ENCODE measurements around the gene L3MBTL4.
"Not testable (repeated sequence)": the region's sequence is repeated elsewhere in the genome, so short reads cannot be mapped to it uniquely, and the experiment has no call there.

Gene L3MBTL4

DNA sequence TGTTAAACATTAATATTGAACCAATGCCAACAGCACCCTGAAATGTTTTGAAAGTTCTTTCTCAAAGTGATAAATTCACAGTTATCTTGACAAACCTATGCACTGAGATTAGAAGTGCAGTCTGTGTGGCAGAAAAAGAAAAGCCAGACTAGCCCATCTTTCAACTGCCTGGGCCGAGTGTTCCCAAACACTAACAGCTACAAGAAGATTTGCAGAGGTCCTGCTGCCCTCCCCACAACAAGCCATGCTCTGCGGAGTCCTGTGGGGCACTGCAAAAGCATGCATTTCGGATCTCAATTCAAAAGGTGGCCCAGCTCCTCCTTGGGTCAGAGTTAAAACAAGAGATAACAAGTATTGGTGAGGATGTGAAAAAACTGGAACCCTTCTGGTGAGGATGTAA, 311.0 kb downstream of the L3MBTL4 start:
- DNase-seq: no peak

DNA sequence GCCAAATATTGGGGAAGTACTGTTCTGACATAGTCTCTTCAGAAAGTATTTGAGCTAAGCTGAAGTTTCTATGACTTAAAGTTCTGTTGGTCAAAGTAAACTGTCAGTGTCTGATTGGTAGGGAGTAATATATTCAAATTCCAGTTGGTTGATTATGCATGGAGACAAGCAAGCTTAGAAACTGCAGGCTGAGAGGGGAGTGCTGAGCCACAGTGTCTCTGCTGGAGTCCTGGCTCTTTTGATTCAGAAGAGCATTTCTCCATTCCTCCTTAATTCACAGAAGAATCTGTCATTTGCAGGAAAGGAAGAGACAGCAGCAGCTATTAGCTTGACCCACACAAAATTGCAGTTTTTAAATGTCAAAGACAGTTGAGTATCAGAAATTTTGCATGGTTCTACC, 318.0 kb downstream of the L3MBTL4 start:
- DNase-seq: no peak

DNA sequence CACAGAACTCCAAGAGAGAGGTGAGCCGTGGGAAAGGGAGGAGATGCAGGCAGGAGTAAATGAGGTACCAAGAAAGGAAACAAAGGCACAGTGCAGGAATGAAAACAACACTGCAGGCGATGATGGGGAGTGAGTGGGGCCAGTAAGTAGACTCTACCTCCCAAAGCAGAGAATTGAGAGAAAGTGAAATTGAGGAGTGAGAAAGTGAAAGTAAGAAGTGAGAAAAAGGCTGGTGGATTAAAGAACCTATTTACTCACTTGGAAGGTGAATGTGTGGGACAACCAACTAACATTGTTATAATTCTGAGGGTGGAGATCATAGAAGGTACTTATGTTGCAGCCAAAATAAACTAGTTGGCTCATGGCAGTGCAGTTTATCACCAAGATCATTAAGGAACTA, 326.3 kb downstream of the L3MBTL4 start:
- DNase-seq: no peak

DNA sequence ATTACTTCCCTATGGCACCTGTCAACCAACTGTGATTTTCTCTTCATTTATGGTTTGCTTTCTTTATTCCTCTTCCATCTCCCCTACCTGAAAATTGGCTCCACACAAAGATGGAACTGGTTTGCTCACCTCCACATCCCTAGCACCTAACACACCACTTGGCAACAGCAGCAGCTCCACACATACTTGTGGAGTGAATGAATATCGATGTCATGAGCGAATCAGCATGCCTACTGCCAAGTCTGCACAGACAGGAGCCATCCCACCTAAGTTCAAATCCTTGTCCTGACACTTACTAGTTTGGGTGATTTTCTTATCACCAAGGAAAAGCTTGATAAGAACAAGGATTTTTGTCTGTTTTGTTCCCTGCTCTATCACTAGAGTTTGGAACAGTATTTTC, 328.0 kb downstream of the L3MBTL4 start:
- DNase-seq: no peak

DNA sequence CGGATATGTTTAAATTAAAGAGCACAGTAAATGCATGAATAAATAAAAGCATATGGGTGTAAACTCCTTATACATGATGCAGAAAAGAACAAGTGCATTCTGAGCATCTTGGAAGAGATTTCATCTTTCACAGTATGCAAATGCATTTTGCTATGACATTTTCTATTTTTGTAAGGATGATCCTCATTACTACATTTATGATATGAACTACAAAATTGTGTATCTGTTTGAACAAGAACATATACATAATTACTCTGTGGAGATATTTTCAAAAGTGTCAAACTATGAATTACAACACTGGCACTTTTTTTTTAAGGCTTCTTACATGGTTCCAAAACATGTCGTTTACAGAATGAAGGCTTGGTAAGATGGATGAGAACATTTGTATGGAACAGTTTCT, 335.3 kb downstream of the L3MBTL4 start:
- DNase-seq: no peak

DNA sequence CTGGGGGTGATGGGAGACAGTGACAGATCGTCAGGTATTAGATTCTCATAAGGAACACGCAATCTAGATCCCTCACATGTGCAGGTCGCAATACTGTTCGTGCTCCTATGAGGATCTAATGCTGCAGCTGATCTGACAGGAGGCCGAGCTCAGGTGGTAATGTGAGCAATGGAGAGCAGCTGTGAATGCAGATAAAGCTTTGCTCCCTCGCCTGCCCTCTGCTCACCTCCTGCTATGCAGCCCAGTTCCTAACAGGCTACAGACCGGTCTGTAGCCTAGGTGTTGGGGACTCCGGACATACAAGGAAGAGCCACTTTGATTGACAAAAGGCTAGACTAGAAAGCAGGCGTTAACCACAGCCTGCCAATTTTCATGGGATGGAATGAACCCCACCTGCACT, 335.8 kb downstream of the L3MBTL4 start:
- no peak for DNase-seq

DNA sequence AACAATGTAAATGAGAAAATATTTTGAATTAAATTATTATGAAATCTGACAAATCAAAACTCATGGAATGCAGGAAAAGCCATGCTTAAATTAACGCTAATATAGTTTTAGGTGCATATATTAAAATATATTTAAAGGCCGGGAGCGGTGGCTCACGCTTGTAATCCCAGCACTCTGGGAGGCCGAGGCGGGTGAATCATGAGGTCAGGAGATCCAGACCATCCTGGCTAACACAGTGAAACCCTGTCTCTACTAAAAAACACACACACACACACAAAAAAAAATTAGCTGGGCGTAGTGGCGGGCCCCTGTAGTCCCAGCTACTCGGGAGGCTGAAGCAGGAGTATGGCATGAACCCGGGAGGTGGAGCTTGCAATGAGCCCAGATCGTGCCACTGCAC, 342.3 kb downstream of the L3MBTL4 start:
- not testable (repeated sequence) for DNase-seq

DNA sequence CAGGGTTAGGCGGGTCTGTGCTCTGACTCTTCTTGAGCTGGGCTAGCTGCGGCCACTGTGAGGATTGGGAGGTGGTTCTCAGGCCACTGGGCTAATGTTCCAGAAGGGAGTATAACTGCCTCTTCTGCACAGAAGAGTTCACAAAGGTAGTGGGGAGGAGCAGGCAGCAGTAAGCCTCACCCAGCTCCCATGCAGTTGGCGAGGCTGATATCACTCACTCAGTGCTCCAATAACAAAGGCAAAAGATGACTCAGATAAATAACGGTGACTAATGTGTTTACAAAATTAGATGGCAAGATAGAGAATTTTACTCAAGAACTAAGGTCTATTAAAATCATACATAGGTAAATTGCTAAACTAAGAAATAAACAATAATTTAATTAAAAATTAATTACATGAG, 345.2 kb downstream of the L3MBTL4 start:
- no peak for DNase-seq

DNA sequence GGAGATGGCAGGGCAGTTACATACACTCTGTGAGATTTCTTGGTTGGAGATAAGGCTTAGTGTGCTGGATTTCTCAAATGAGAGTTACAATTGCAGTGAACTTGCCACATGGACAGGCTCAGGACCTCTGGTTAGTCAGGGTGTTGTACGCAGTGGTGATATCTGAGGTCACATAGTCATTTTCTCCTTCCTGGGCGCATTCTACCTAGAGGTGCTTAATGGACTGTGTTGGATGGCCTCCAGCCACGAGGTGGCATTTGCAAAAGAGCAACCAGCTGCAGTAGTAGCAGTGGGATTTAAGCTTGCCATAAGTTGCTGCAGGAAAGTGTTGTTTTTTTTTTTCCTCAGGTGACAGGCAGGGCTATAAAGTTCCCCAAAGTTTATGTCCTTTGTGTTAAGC, 345.6 kb downstream of the L3MBTL4 start:
- no peak for DNase-seq

DNA sequence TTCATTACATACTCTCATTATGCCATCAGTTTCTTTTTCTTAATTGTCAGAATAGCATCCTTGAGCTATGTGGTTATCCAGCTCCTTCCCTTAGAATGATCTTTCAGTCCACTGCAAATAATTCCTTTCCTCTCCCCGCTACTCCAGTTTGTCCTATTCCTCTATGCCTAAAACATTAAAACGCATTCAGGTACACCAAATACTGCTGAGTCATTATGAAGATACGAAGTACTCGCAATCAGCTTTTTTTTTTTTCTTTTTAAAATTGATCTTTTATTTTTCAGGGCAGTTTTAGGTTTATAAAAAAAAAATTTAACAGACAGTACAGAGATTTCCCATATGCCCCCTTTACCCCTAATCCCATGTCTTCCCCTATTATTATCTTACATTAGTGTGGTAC, 354.6 kb downstream of the L3MBTL4 start:
- DNase-seq: no peak

DNA sequence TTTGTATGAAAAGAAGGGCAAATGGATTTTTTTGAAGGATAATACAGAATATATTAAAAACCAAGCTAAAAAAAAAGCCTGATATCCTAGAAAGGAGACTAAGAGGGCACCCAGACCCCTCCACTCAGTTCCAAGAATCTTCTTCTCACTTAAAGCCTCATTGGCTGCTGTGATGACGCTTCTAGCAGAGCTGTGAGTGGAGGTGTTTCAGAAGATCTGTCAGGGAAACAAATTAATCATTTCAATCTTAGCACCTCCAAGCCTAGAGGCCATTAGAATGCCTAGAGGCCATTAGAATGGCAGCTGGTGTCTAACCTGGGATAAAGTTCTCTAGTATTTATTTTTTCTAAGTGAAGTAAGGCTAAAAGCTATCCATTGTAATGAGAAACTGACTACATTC, 355.2 kb downstream of the L3MBTL4 start:
- no peak for DNase-seq

DNA sequence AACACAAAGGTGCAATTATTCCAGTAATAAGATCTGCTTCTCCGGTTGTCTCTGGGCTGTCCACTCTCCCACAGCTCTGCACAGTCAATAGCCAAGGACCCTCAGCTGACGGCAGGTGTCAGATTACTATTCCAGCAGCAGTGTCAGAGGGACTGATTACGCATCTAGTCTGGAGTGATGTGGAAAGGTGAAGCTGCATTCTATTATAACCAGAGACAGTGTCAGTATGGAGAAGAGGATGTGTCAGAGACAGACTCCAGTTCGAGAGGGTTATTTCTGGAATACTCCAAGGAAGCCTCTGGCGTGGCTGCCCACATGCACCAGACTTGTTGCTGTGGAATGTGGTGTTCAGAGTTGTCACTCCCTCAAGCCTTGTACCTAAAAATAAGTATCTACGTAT, 355.8 kb downstream of the L3MBTL4 start:
- DNase-seq: no peak

DNA sequence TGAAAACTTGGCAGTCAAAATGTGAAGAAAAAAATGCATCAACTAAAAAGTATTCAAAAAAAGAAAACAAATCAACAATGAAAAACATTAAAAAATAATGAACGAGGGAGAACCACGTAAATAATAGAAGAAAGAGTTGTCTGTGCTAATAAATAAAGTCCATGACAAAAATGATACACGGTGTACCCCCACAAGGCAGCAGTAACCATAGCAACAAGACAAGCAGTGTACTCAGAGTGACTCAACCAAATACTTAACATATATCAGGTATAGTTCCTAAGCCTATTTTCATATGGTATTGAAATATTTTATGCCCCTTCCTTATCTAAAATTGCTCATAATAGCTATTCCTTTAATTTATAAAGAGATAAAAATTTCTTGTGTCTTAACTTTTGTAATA, 357.1 kb downstream of the L3MBTL4 start:
- DNase-seq: no peak

DNA sequence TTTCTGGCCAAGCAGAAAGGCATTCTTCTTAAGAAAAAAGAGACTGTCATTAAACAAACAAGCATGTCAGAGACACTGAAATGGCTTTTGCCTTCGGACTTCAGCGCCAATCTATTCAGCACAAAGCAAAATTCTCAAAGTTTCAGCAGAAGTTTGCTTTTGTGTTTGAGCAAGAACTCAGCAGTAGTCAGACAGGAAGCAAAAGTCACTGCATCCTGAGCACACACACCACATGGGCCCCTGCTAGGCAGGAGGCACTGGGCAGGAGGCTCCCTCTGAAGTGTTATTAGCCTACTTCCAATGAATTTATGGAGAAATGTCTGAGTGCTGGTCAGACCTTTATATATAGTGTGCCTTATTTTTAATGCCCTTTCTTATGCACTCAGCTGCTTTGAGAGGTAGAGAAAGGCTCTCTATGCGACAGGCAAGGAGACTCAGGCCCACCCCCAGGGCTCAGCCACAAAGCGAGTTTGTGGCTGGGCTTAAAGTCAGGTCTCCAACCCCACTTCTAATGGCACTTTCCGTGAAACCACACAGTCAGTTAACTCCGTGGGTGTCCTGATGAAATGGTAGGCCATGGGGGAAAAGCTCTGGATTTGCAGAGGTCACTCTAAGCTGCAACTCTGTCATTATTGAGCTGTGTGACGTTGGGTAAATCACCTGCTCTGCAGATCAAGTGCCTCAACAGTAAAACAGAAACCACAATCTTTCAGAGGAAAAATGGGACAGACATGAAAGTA, 358.4 kb downstream of the L3MBTL4 start:
- DNase-seq: no peak

DNA sequence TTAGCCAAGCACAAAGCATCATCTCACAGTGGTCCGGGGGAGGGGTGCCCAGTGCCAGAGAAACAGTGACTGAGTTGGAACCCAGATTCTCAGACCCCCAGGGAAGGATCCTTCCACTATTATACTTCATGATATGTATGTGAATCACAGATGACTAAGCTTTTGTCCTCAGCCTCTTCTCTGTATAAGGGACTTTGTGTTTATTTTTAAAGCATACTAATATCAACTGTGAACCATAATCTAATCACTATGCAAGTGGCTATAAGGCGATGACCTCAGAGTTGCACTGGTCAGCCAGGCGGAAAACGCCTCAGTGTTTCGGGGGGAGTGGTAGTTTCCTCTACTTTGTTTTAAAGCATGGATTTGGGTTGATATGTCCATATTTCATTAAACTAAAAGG, 359.0 kb downstream of the L3MBTL4 start:
- DNase-seq: no peak

DNA sequence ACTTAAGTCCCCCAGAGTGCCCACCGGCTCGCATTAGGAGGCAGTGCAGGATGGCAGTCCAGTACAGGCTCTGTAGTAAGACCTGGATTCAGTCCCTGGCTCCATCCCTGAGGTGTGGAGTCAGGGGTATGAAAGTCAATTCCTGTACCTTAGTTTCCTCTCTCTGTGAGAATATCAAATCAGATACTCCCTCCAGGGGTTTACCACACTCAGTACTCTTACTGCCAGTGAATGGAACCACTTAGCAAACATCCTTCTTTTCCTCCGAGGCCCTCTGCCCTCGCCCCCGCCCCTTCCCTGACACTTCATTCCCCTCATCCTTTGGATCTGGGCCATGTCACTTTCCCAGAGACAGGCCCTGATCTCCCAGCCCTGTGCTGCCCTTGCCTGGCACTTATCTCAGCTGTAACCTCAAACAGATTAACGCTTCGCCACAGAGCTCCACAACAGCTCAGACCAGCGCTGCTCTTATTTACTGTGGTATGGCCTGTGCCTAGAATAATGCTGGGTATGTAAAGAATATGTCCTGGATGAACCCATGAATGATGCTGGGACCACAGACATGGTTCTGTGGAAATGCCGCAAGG, 360.4 kb downstream of the L3MBTL4 start:
- DNase-seq: no peak

DNA sequence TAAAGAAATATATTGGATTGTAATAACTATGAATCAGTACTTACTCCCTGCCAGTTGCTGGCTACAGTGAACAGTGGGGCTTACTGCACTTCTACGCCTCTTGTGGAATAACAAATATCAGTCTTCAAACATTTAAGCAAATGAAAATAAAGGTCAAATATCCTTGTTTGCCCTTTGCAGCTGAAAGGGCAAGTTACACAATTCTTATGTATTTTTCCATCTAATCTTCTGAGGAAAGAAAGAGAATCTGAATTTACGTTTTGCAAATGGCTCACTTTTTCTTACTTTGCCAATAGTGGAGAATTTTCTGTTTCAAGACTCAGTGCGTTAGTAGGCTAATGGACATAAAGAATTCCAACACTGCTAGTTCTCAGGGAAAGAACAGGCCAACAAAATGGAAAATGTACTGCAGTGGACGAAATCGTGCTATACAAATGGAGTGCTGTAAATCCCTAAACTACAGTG, 362.2 kb downstream of the L3MBTL4 start:
- DNase-seq: no peak

DNA sequence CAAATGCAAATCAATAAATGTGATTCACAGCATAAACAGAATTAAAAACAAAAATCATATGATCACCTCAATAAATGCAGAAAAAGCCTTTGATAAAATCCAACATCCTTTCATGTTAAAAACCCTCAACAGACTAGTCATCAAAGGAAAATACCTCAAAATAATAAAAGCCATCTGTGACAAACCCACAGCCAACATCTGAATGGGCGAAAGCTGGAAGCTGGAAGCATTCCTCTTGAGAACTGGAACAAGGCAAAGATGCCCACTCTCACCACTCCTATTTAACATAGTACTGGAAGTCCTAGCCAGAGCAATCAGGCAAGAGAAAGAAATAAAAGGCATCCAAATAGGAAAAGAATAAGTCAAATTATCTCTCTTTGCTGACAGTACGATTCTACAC, 367.1 kb downstream of the L3MBTL4 start:
- not testable (repeated sequence) for DNase-seq

DNA sequence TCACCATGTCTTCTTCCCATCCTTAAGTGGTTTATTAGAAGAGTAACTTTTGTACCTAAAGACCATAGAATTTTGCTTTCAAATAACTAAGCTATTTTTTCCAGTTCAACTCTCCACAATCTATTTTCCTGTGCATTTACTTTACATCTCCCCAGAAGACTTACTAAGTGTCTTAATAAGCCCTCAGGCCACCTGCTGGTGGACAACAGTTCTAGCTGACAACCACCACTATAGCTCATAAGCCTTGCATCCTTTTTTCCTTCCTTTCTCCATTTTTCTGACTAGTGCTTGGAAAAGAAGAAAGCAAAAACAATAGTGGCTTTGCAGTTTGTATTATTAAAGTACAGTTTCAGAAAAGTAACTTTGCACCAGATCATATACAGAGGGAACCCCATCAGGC, 369.9 kb downstream of the L3MBTL4 start:
- no peak for DNase-seq

DNA sequence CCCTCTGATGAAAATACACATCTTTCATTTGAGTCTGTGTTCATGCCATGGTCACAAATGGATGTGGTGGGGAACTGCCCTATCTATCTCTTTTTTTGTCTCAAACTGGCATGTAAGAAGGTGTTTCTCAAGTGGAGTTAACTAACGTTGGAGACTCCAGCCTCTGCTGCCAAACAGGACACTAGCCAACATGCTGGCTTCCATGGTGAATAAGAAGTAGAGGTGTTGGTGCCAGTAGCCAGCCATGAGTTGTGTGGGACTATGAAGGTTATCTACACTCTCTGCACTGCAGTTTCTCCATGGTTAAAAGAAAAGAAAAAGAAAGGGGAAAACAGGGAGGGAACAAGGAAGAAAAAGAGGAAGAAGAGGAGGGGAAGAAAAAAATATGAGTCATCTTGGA, 370.4 kb downstream of the L3MBTL4 start:
- DNase-seq: no peak

DNA sequence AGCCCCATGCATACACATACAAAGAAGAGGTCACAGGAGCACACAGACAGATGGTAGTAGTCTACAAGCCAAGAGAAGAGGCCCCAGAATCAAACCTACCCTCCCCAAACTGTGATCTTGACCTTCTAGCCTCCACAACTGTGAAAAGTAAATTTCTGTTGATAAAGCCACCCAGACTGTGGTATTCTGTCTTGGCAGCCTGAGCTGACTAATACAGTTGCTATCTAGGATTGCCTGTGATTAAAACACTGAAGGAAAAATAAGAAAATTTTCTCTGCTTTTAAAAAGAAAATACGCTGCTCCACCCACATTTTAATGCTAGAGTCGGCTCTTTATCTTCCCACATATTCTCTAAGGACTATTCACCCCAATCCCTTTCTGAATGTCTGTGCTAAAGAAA, 375.7 kb downstream of the L3MBTL4 start:
- DNase-seq: no peak

DNA sequence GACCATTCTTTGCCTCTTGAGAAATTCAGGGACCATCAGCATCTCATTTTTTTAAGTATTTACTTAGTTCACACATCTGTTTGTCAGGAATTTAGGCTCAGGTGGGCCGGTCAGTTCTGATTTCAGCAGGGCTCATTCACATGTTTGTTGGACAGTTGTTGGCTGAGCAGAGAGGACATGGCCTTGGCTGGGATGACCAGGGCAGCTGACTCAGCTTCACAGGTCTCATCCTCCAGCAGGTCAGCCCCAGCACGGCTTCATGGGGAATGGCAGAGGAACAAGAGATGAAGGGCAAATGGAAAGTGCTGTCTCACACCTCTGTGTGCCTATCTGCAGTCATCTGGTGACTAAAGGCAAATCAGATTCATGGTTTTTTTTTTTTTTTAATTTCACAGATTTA, 383.3 kb downstream of the L3MBTL4 start:
- no peak for DNase-seq

DNA sequence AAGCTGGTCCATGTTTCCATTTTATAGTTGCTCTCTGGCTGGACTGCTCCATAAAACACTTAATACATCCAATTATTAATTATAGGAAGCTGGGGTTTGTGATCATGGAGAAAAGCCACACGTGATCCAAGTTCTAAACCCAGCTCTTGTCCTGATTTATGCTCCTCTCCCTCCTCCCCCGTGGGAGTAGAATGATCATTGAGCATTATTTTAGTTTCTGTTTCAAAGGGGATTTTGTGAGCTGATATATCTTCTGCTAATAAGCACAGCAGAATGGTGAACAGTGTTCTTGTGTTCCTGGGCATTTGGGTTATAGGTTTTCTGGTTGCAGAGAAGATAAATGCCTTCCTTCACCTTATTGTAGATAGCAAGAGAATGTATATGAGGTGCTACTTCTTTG, 383.7 kb downstream of the L3MBTL4 start:
- no peak for DNase-seq

DNA sequence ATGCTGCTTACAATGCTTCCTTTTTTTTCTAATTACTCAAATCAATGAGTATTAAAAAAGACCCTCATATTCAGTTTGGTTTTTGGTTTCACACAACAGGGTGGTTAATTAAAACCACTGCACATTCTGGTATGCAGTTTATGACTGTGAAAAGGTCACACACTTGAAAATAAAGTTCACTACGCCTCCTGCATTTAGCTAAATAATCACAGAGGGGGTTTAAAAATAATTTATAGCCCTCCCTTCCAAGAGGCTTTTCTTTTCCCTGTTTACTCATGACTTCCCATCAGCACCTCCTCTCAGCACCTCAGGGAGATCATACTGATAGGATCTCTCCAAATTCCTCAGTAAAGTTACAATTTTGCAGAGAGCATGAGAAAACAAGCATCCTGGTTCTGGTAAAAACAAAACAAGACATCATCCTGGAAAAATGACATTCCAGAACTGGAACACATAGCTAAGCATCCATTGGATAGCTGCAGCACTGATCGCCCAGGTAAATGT, 389.9 kb downstream of the L3MBTL4 start:
- no peak for DNase-seq
